ENCODE measurements around the gene MSL2. TPM values are rescaled to one million over a fixed set of nuclear protein-coding genes. Genes with fewer than 3 reads are reported as not detected.
"Not testable (repeated sequence)": the region's sequence is repeated elsewhere in the genome, so short reads cannot be mapped to it uniquely, and the experiment has no call there.

MSL2 gene
- total and polyA plus RNA-seq, 10 donors, result 12.0 to 89.3 (median 56.3) TPM

DNA sequence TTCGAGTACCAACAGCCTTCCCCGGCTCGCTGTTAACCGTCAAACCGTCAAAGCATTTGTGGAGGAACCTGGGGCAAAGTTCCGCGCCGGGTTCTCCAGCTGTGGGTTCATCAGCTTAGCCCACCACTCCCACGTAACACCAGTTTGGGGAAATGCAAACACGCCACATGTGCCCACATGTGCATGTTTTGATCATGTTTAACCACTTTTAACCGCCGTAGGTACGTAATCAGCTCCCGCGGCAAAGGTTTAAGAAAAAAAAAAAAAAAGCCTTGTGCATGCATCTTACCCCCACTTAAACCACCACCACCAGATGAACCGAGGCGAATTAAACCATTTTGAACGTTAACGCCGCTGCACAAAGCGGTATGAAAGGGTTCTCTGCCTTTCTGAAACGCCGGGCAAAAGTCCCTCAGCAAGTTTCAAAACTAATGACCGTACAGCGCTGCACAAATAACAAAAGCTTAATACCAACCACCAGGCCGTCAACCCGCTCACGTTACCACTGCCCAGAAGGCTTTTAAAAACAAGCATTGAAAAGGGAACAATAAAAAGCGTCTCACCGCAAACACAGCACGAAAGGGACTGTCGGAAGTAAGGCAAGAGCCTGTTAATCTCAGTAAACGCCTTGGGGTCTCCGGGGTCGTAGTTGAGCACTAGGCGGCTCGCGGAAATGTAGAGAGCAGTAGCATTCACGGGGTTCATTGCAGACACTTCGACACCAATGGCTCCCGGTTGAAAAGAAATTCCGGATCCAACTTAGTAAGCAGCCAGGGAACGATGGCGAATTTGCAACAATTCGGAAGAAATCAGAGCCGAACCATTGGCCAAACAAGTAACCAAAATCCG is 1.5 kb downstream of the MSL2 start:
- H3K9me3 ChIP-seq, result no peaks in the 10 kb centered on the region
- TF ChIP-seq POLR2A (IDR thresholded peaks at IDR 0.05) (no peak), POLR2AphosphoS5 (IDR thresholded peaks at IDR 0.05) (peak in 2 of 3 donors; percentile 32 to 58)
- TF ChIP-seq, protein P1, sequence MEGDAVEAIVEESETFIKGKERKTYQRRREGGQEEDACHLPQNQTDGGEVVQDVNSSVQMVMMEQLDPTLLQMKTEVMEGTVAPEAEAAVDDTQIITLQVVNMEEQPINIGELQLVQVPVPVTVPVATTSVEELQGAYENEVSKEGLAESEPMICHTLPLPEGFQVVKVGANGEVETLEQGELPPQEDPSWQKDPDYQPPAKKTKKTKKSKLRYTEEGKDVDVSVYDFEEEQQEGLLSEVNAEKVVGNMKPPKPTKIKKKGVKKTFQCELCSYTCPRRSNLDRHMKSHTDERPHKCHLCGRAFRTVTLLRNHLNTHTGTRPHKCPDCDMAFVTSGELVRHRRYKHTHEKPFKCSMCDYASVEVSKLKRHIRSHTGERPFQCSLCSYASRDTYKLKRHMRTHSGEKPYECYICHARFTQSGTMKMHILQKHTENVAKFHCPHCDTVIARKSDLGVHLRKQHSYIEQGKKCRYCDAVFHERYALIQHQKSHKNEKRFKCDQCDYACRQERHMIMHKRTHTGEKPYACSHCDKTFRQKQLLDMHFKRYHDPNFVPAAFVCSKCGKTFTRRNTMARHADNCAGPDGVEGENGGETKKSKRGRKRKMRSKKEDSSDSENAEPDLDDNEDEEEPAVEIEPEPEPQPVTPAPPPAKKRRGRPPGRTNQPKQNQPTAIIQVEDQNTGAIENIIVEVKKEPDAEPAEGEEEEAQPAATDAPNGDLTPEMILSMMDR (IDR thresholded peaks at IDR 0.05 in 8 of 11, conservative IDR thresholded peaks at IDR 0.05 in 3 of 11), result no peak
- no peaks in the 10 kb centered on the region for H3K36me3 ChIP-seq
- H3K27ac ChIP-seq, result peak overlapping the region; percentile 98 to 100 (median 100)
- peaks cover 40 to 67% (median 49%) of the 10 kb centered on the region in 6 donors for H3K4me1 ChIP-seq
- no peaks in the 10 kb centered on the region for H3K27me3 ChIP-seq (replicated peaks in 1 of 7)
- intact Hi-C loops (cut with DNase I; ENCODE audit: low total_unique reads), result loop anchor here (10.0 kb wide), 2 partner anchors 50 to 560 kb away; partner anchors contain the start of gene STAG1
- 0 to 1% (median 0%) methylated on average over 47 of the region's 47 CpGs for WGBS, 5 donors
- DNase-seq, result peak; percentile 87
- H3K4me3 ChIP-seq, result peak overlapping the region; percentile 90 to 97 (median 94)

DNA sequence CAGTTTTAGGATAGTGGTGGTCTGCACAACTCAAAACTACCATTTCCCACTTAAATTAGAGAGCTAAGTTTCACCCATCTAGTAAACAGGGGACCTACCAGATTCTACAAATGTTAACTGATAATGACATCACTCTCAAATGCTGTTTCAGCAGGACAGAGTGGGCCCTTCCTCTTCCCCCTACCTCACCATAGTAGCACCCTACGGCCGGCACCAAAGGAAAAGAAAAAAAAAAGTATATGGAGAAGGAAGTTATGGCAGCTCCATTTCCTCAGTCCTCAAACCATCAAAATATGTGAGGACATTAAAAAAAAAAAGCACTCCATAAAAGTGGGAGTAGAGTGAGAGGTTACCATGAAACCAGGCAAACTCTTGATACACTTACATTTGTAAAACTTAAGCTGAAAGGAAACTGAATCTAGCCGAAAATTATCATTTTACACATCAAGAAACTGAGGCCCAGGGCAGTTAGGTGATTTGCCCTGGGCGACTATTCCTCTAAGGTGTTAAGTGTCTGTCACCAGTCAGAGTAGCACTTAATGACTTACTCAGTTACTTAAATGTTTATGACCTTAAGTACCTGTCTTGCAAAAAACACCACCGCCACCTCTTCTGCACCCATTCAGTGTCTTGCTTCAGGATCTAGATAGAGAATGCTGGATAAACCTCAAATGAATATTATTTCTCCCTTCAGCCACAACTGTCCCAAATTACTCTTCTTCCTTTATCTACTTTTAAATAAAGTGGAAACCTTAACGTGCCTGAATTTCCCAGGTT is 2.7 kb downstream of the MSL2 start:
- peak overlapping the region; percentile 90 to 97 (median 94) for H3K4me3 ChIP-seq
- H3K4me1 ChIP-seq, result peaks cover 44 to 78% (median 60%) of the 10 kb centered on the region in 6 donors
- peak overlapping the region in 7 of 8 donors; percentile 100 for H3K27ac ChIP-seq
- intact Hi-C loops (cut with DNase I; ENCODE audit: low total_unique reads), result loop anchor here (10.0 kb wide), 2 partner anchors 51 to 561 kb away; partner anchors contain the start of gene STAG1
- no peaks in the 10 kb centered on the region for H3K27me3 ChIP-seq (replicated peaks in 1 of 7)
- WGBS, 5 donors, result 0 to 1% (median 1%) methylated on average over 6 of the region's 6 CpGs
- TF ChIP-seq POLR2AphosphoS5 (IDR thresholded peaks at IDR 0.05), result no peak
- TF ChIP-seq POLR2A (IDR thresholded peaks at IDR 0.05), result no peak
- TF ChIP-seq, protein P1 (IDR thresholded peaks at IDR 0.05 in 8 of 11, conservative IDR thresholded peaks at IDR 0.05 in 3 of 11), result no peak
- peaks cover 0 to under 1% (median 0%) of the 10 kb centered on the region in 6 donors for H3K36me3 ChIP-seq
- H3K9me3 ChIP-seq, result no peaks in the 10 kb centered on the region
- DNase-seq, result no peak

DNA sequence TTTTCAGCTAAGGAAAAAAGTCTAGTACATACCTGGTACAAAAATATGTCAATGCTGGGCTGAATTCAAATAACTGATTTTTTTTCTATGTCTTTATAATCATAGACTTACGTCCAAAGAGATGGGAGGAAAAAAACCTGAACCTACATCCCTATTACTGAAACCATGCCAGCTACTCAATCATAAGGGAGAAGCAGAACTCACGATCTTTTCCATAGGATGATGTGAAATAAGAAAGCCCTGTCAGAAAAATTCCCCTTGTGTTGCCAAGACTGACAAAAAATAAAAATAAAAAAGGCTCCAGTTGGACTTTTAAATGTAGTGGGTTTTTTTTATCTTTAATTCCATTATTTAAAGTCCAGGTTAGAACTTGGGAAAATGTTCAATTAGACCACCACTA is 3.3 kb downstream of the MSL2 start:
- H3K36me3 ChIP-seq, result peaks cover 0 to 6% (median 0%) of the 10 kb centered on the region in 6 donors
- peaks cover 46 to 78% (median 61%) of the 10 kb centered on the region in 6 donors for H3K4me1 ChIP-seq
- H3K27ac ChIP-seq, result peak overlapping the region in 7 of 8 donors; percentile 100
- H3K4me3 ChIP-seq, result peak overlapping the region; percentile 90 to 97 (median 94)
- intact Hi-C loops (cut with DNase I; ENCODE audit: low total_unique reads), result loop anchor here (10.0 kb wide), 2 partner anchors 52 to 562 kb away; partner anchors contain the start of gene STAG1
- TF ChIP-seq POLR2AphosphoS5 (IDR thresholded peaks at IDR 0.05) (no peak), POLR2A (IDR thresholded peaks at IDR 0.05) (no peak)
- TF ChIP-seq, protein P1 (IDR thresholded peaks at IDR 0.05 in 8 of 11, conservative IDR thresholded peaks at IDR 0.05 in 3 of 11), result no peak
- H3K27me3 ChIP-seq (replicated peaks in 1 of 7), result no peaks in the 10 kb centered on the region
- WGBS, 5 donors, result 2 to 6% (median 4%) methylated on average over 2 of the region's 2 CpGs
- DNase-seq, result no peak
- no peaks in the 10 kb centered on the region for H3K9me3 ChIP-seq

DNA sequence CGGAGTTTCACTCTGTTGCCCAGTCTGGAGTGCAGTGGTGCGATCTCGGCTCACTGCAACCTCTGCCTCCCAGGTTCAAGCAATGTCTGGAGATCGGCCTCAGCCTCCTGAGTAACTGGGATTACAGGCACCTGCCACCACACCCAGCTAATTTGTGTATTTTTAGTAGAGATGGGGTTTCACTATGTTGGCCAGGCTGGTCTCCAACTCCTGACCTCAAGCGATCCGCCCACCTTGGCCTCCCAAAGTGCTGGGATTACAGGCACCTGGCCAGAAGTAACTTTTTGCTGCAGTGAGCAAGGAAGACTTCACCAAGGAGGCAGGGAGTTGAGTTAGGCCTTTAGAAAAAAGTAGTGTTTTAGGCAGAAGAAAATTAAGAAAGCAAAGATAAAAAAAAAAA is 3.9 kb downstream of the MSL2 start:
- not testable (repeated sequence) for H3K27me3 ChIP-seq (replicated peaks in 1 of 7); H3K36me3 ChIP-seq; H3K9me3 ChIP-seq; DNase-seq
- intact Hi-C loops (cut with DNase I; ENCODE audit: low total_unique reads), result loop anchor here (10.0 kb wide), 2 partner anchors 53 to 563 kb away; partner anchors contain the start of gene STAG1
- H3K4me3 ChIP-seq, result peak overlapping the region; percentile 90 to 97 (median 94)
- peaks cover 46 to 78% (median 61%) of the 10 kb centered on the region in 6 donors for H3K4me1 ChIP-seq
- H3K27ac ChIP-seq, result peak overlapping the region; percentile 0 to 100 (median 62)
- 20 to 49% (median 43%) methylated on average over 6 of the region's 6 CpGs for WGBS, 5 donors
